ENCODE data around the gene INCA1.

Gene INCA1

GRCh38 chr17:5011928-5012327 lies 14.6 kb upstream of the INCA1 start:
- peak; percentile 47 for DNase-seq (ENCODE audit: low spot score)

- no peak for DNase-seq (ENCODE audit: low spot score)
These were observed 6.0 kb upstream of the INCA1 start for GRCh38 chr17:5003214-5003867.

GRCh38 chr17:5002121-5002788 lies 4.9 kb upstream of the INCA1 start:
- DNase-seq (ENCODE audit: low spot score) = no peak

- no peak for DNase-seq (ENCODE audit: low spot score)
These were observed 2.9 kb upstream of the INCA1 start for GRCh38 chr17:5000237-5000639.

- DNase-seq (ENCODE audit: low spot score) = no peak
These were observed 2.2 kb upstream of the INCA1 start for GRCh38 chr17:4999430-5000093.

GRCh38 chr17:4998732-4999429 lies 1.6 kb upstream of the INCA1 start:
- peak; percentile 21 for DNase-seq (ENCODE audit: low spot score)

- DNase-seq (ENCODE audit: low spot score) = no peak
These were observed 857 bp upstream of the INCA1 start for GRCh38 chr17:4998027-4998731.

- DNase-seq (ENCODE audit: low spot score) = no peak
These were observed 3.2 kb downstream of the INCA1 start for GRCh38 chr17:4994081-4994595.

- no peak for DNase-seq (ENCODE audit: low spot score)
These were observed 9.4 kb downstream of the INCA1 start for GRCh38 chr17:4987767-4988567.

- DNase-seq (ENCODE audit: low spot score) = peak; percentile 85
These were observed 10.2 kb downstream of the INCA1 start, which contains the start of gene CAMTA2 for GRCh38 chr17:4986951-4987766. CAMTA2 (minus strand) TSS chr17:4987675; CDS start chr17:4986222, 1,453 bp downstream.

- peak; percentile 35 for DNase-seq (ENCODE audit: low spot score)
These were observed 10.9 kb downstream of the INCA1 start for GRCh38 chr17:4986403-4986802.

- no peak for DNase-seq (ENCODE audit: low spot score)
These were observed 15.0 kb downstream of the INCA1 start for GRCh38 chr17:4982305-4982704.

GRCh38 chr17:4980644-4981216 lies 16.6 kb downstream of the INCA1 start:
- peak; percentile 44 for DNase-seq (ENCODE audit: low spot score)

GRCh38 chr17:4978726-4979125 lies 18.6 kb downstream of the INCA1 start:
- no peak for DNase-seq (ENCODE audit: low spot score)

GRCh38 chr17:4974115-4974670 lies 23.1 kb downstream of the INCA1 start:
- DNase-seq (ENCODE audit: low spot score) = no peak

GRCh38 chr17:4973256-4974114 lies 23.8 kb downstream of the INCA1 start:
- no peak for DNase-seq (ENCODE audit: low spot score)

- no peak for DNase-seq (ENCODE audit: low spot score)
These were observed 24.6 kb downstream of the INCA1 start for GRCh38 chr17:4972752-4973151.

- no peak for DNase-seq (ENCODE audit: low spot score)
These were observed 25.0 kb downstream of the INCA1 start for GRCh38 chr17:4972322-4972721.
